K562 (cell line): ENCODE results near the gene VPS35. TPM values are rescaled to one million over a fixed set of nuclear protein-coding genes. Genes with fewer than 3 reads are reported as not detected.

Experiments used
- ATAC-seq: fragments of 200-7000 bp; cut with Tn5 transposase; 3 replicates; pipeline ENCODE4 v1.9.1; 2020; ENCODE audit warnings: moderate library complexity
- BruUV-seq: library from RNA; stranded (reverse); fragments of 400-500 nt; replicated peaks from 2 replicates; lab custom pipeline; 2021; lab: Mats Ljungman, UMichigan
- CTCF ChIA-PET: fragments of 300-600 bp; formaldehyde crosslinking; extraction: SDS; loops from one replicate; lab custom pipeline; 2021; ENCODE audit warnings: low intra/inter-chr PET ratio; lab: Yijun Ruan, JAX
- POLR2A ChIA-PET: fragments of 300-600, 350-650 bp; sonication (Branson Sonifier 250); formaldehyde crosslinking; extraction: SDS; loops from one replicate; lab custom pipeline; 2021; ENCODE audit warnings: antibody characterized with exemption, inconsistent platforms; lab: Yijun Ruan, JAX
- DNase-seq, 4 experiments: peaks; one replicate each; pipeline versions ENCODE4 v3.0.0 to v3.0.0-alpha.2; 2011 to 2018; ENCODE audit warnings: low spot score in 3 of 4, mixed read lengths in 3 of 4; ENCODE audit errors: extremely low read depth in 1 of 4
- FAIRE-seq: peaks from 2 replicates; lab custom pipeline; 2011; peaks lifted over from hg19 to GRCh38; lab: Jason Lieb, UNC
- H2AFZ ChIP-seq: 2 replicates; pipeline ENCODE4 v1.6.0; 2011; ENCODE audit warnings: low read depth, low read length, control low read depth, inconsistent platforms
- H3K27ac ChIP-seq: fragments of 200-600 bp; 3 replicates; pipeline ENCODE4 v1.8.0; 2011; ENCODE audit warnings: low read depth, mild to moderate bottlenecking, control low read depth, inconsistent platforms, low read length, moderate library complexity, mixed read lengths; ENCODE audit errors: extremely low read depth
- H3K27me3 ChIP-seq, 2 experiments: fragments of 300-600 bp in 1 of 2; 2 replicates in 1 of 2; 3 replicates in 1 of 2; pipeline versions ENCODE4 v1.6.0 to v1.8.0; 2011; ENCODE audit warnings: inconsistent platforms in 2 of 2, low read length in 2 of 2, mild to moderate bottlenecking in 1 of 2, mixed read lengths in 1 of 2, moderate library complexity in 1 of 2; ENCODE audit not compliant: control insufficient read depth in 2 of 2, insufficient read depth in 2 of 2
- H3K36me3 ChIP-seq: fragments of 300-600 bp; 3 replicates; pipeline ENCODE4 v1.8.0; 2011; ENCODE audit warnings: mild to moderate bottlenecking, low read length, inconsistent platforms; ENCODE audit not compliant: control insufficient read depth, insufficient read depth
- H3K4me1 ChIP-seq, 2 experiments: fragments of 200-600 bp in 1 of 2; replicated peaks in 1 of 2; 2 replicates in 1 of 2; 3 replicates in 1 of 2; pipeline versions ENCODE4 v1.5.1 to v1.8.0; 2011; ENCODE audit warnings: inconsistent platforms in 2 of 2, low read length in 2 of 2, mild to moderate bottlenecking in 1 of 2, mixed read lengths in 1 of 2, moderate library complexity in 1 of 2; ENCODE audit not compliant: control insufficient read depth in 2 of 2, insufficient read depth in 2 of 2
- H3K4me2 ChIP-seq: 2 replicates; pipeline ENCODE4 v1.6.1; 2011; ENCODE audit warnings: low read length, control low read depth, inconsistent platforms, mixed read lengths; ENCODE audit not compliant: insufficient read depth
- H3K4me3 ChIP-seq: fragments of 200-600 bp; sonication (generic), shearing (Covaris generic); 2 replicates; pipeline ENCODE4 v1.5.1; 2016; ENCODE audit warnings: control low read depth, inconsistent platforms
- H3K79me2 ChIP-seq: fragments of 200-600 bp; 3 replicates; pipeline ENCODE4 v1.8.0; 2011; ENCODE audit warnings: low read length, inconsistent platforms; ENCODE audit not compliant: control insufficient read depth, insufficient read depth
- H3K9ac ChIP-seq, 2 experiments: 2 replicates each; pipeline versions ENCODE4 v1.6.0 to v1.6.1; 2011; ENCODE audit warnings: low read depth in 2 of 2, low read length in 2 of 2, control low read depth in 1 of 2, inconsistent platforms in 1 of 2, mild to moderate bottlenecking in 1 of 2, mixed read lengths in 1 of 2; ENCODE audit not compliant: insufficient read depth in 1 of 2
- H3K9me1 ChIP-seq: one replicate; pipeline ENCODE4 v1.6.0; 2011; ENCODE audit warnings: inconsistent platforms, mild to moderate bottlenecking, low read length, moderate library complexity; ENCODE audit not compliant: control insufficient read depth, insufficient read depth
- H3K9me3 ChIP-seq: replicated peaks from 2 replicates; pipeline ENCODE4 v1.5.1; 2011; ENCODE audit warnings: low read depth, low read length, inconsistent platforms; ENCODE audit not compliant: control insufficient read depth, insufficient read depth
- H4K20me1 ChIP-seq: replicated peaks from 2 replicates; pipeline ENCODE4 v1.6.1; 2011; ENCODE audit warnings: low read length, inconsistent platforms, mixed read lengths; ENCODE audit not compliant: control insufficient read depth, insufficient read depth
- CEBPB ChIP-seq: fragments of 450-650 bp; IDR thresholded peaks from 2 replicates; pipeline ENCODE4 v1.6.1; 2016; ENCODE audit warnings: missing genetic modification characterization, missing compliant biosample characterization
- ETV6 ChIP-seq, 3 experiments: fragments of 150-350 bp in 1 of 3; sonication (generic) in 1 of 3; formaldehyde crosslinking in 1 of 3; IDR thresholded peaks; 2 replicates each; pipeline versions ENCODE4 v1.6.1 to v1.8.0; 2014 to 2022; ENCODE audit warnings: borderline replicate concordance in 2 of 3, low read depth in 2 of 3, antibody characterized with exemption in 1 of 3, low read length in 1 of 3, mild to moderate bottlenecking in 1 of 3, missing genetic modification reagents in 1 of 3
- ZSCAN32 ChIP-seq: fragments of 450-650 bp; formaldehyde crosslinking; IDR thresholded peaks from 2 replicates; pipeline ENCODE4 v1.4.0; 2020; ENCODE audit warnings: mild to moderate bottlenecking, moderate library complexity
- WGBS: fragments of 100-300 bp; shearing (Covaris generic); methylation state at CpG from one replicate; pipeline ENCODE4 v1.1.6; 2016; ENCODE audit warnings: low coverage, mixed read lengths; ENCODE audit not compliant: insufficient coverage; ENCODE audit errors: missing lambda C conversion rate; 5-methylcytosine and 5-hydroxymethylcytosine counted together
- in situ Hi-C: fragments of 300-500 bp; cut with MboI; formaldehyde crosslinking; loops from 4 replicates; pipeline ENCODE4 v1.15.0; 2018; ENCODE audit warnings: inconsistent platforms, mixed read lengths
- intact Hi-C: fragments of 100-400 bp; cut with micrococcal nuclease; formaldehyde crosslinking; loops from 2 replicates; pipeline ENCODE4 v1.14.2; 2022
- polyA plus RNA-seq, 8 experiments: library from polyadenylated mRNA; depleted of rRNA in 4 of 8; stranded (reverse) in 5 of 8; unstranded in 3 of 8; fragments of >200 nt; fragmentation: Nextera tagmentation in 2 of 8; fragmentation: Illumina TruSeq in 1 of 8; extraction: Ambion mirVana in 2 of 8; extraction: Trizol in 1 of 8; gene quantifications; 2 replicates each; pipeline versions ENCODE4 v1.2.1 to v1.2.3, GENCODE V29; 2011 to 2014; ENCODE audit warnings: inconsistent platforms in 1 of 8, missing spikeins in 1 of 8
- total RNA-seq, 7 experiments: library from RNA; depleted of rRNA in 6 of 7; stranded (reverse); fragments of >200 nt in 6 of 7; fragmentation: Illumina TruSeq in 2 of 7; extraction: Trizol in 2 of 7; gene quantifications; 2 replicates each; pipeline versions ENCODE4 v1.2.1 to v1.2.3, GENCODE V29; 2011 to 2021; ENCODE audit warnings: low replicate concordance in 1 of 7

VPS35 gene
- total and polyA plus RNA-seq, 9 of the 15 experiments (the other 6 are each of a cell fraction or from before 2014, with no cell fraction given): 32.7 to 131 (median 66.2) TPM

DNA sequence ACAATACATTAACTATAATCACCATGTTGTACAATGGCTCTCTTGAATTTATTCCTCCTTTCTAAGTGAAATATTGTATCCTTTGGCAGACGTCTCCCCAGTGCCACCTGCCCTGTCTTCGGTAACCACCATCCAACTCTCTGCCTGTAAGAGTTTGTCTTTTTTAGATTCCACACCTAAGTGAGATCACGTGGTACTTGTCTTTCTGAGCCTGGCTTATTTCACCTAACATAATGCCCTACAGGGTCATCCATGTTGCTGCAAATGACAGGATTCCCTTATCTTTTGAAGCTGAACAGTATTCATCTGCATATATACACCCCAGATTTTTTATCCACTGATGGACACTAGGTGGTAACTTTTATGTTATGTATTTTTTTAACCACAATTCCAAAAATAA is 24.7 kb upstream of the VPS35 start (continued):
- TF ChIP-seq ZSCAN32 (CRISPR knock-in tag): no peak

DNA sequence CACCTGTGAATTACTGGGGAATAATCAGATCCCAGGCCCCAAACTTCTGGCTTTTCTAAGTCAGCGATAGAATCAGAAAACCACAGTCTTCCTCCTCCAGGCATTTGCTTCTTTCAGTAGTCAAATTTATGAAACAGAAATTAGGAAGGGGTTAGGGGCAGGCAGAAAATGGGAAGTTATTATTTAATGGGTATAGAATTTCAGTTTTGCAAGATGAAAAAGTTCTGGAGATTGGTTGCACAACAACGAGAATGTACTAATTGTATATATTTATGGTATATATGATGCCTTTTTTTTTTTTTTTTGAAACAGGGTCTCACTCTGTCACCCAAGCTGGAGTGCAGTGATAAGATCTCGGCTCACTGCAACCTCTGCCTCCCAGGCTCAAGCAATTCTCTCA is 23.9 kb upstream of the VPS35 start:
- ATAC-seq: 0 out of 3 replicates have a peak, but pooled peaks have one; percentile 23
- H2AFZ ChIP-seq: no peak overlapping the region
- no peak for TF ChIP-seq ETV6 (IDR thresholded peaks at IDR 0.05; ENCODE audit: borderline replicate concordance in 1 of 2, low read depth in 2 of 2, low read length in 1 of 2)
- no peak for TF ChIP-seq ETV6 (CRISPR knock-in tag; IDR thresholded peaks at IDR 0.05; ENCODE audit: borderline replicate concordance)
- TF ChIP-seq CEBPB (tag): peak; percentile 25; the same call in 1 of the 2 replicates
- TF ChIP-seq, all 486 proteins: peak for 1
- Histone ChIP-seq H3K36me3 (no peaks in the 10 kb centered on the region), H3K79me2 (no peaks in the 10 kb centered on the region), H3K27ac (no peak overlapping the region), H4K20me1 (0 out of 2 replicates have a peak, but pooled peaks cover 3% of the 10 kb centered on the region), H3K27me3 (no peaks in the 10 kb centered on the region), H3K4me1 (no peaks in the 10 kb centered on the region), H3K9ac (no peak overlapping the region), H3K4me2 (no peak overlapping the region), H3K4me3 (no peak overlapping the region), H3K9me3 (no peaks in the 10 kb centered on the region), H3K9me1 (no peaks in the 10 kb centered on the region)
- CTCF ChIA-PET: no interaction called here
- BruUV-seq: no TSS peak
- intact Hi-C loops: no loop called here
- in situ Hi-C loops: no loop called here
- POLR2A ChIA-PET: no interaction called here
- WGBS: 25% methylated on average over 3 of the region's 3 CpGs
- DNase-seq (no peak), FAIRE-seq (no peak)
